CD4-positive, alpha-beta memory T cell (primary cell): Measurements from ENCODE around the gene GATAD2B. TPM values are rescaled to one million over a fixed set of nuclear protein-coding genes. Genes with fewer than 3 reads are reported as not detected.

Experiments
- CTCF ChIA-PET: fragments of 350-600 bp; sonication (Branson Sonifier 250); formaldehyde crosslinking; loops from one replicate; lab custom pipeline; 2021; ENCODE audit warnings: inconsistent platforms; ENCODE audit not compliant: partially characterized antibody; lab: Charles Lee
- POLR2A ChIA-PET: fragments of 350-600 bp; sonication (Branson Sonifier 250); formaldehyde crosslinking; loops from one replicate; lab custom pipeline; 2021; ENCODE audit not compliant: partially characterized antibody; lab: Charles Lee
- DNase-seq, 5 donors: peaks; one replicate each; pipeline versions ENCODE4 v3.0.0 to v3.0.0-alpha.2; 2020 to 2022; ENCODE audit warnings: mixed read lengths in 1 of 5
- H3K27ac ChIP-seq: one replicate; pipeline ENCODE4 v1.7.0; 2013; ENCODE audit warnings: low read depth, low read length
- H3K27me3 ChIP-seq: 2 replicates; pipeline ENCODE4 v1.7.0; 2013; ENCODE audit warnings: mild to moderate bottlenecking, low read length, moderate library complexity; ENCODE audit not compliant: insufficient read depth
- H3K36me3 ChIP-seq: 2 replicates; pipeline ENCODE4 v1.7.0; 2013; ENCODE audit warnings: mild to moderate bottlenecking, low read length, moderate library complexity; ENCODE audit not compliant: insufficient read depth
- H3K4me1 ChIP-seq: 2 replicates; pipeline ENCODE4 v1.7.0; 2013; ENCODE audit warnings: mild to moderate bottlenecking, low read length, moderate library complexity; ENCODE audit not compliant: insufficient read depth
- H3K4me3 ChIP-seq, 2 donors: one replicate each; pipeline ENCODE4 v1.7.0; 2013; ENCODE audit warnings: low read length in 2 of 2, mild to moderate bottlenecking in 1 of 2
- H3K9me3 ChIP-seq, 2 donors: one replicate each; pipeline ENCODE4 v1.7.0; 2013; ENCODE audit warnings: low read length in 2 of 2, control low read depth in 1 of 2; ENCODE audit not compliant: control insufficient read depth in 1 of 2
- H3K27ac Mint-ChIP-seq, 7 donors: one replicate each; pipeline ENCODE4 v1.8.0; 2020 to 2021; ENCODE audit warnings: mixed read lengths in 7 of 7, mild to moderate bottlenecking in 6 of 7, inconsistent platforms in 3 of 7, moderate library complexity in 3 of 7
- H3K27me3 Mint-ChIP-seq, 2 donors: one replicate each; pipeline ENCODE4 v1.8.0; 2020 to 2021; ENCODE audit warnings: mixed read lengths in 2 of 2
- H3K36me3 Mint-ChIP-seq, 2 donors: one replicate each; pipeline ENCODE4 v1.8.0; 2020 to 2021; ENCODE audit warnings: mixed read lengths in 2 of 2, inconsistent platforms in 1 of 2, mild to moderate bottlenecking in 1 of 2
- H3K4me1 Mint-ChIP-seq, 4 donors: one replicate each; pipeline ENCODE4 v1.8.0; 2020 to 2021; ENCODE audit warnings: mixed read lengths in 4 of 4, mild to moderate bottlenecking in 1 of 4
- H3K4me3 Mint-ChIP-seq, 8 donors: one replicate each; pipeline ENCODE4 v1.8.0; 2020 to 2021; ENCODE audit warnings: mixed read lengths in 8 of 8, mild to moderate bottlenecking in 7 of 8, moderate library complexity in 6 of 8, inconsistent platforms in 3 of 8
- H3K9me3 Mint-ChIP-seq, 8 donors: one replicate each; pipeline ENCODE4 v1.8.0; 2020 to 2021; ENCODE audit warnings: mixed read lengths in 8 of 8, mild to moderate bottlenecking in 5 of 8, inconsistent platforms in 3 of 8, moderate library complexity in 1 of 8
- intact Hi-C: fragments of 100-400 bp; cut with micrococcal nuclease; formaldehyde crosslinking; loops from one replicate; pipeline ENCODE4 v1.15.1; 2023
- polyA plus RNA-seq, 2 donors: library from polyadenylated mRNA; unstranded; fragments of 300-500 nt; fragmentation: Illumina TruSeq; gene quantifications; one replicate each; pipeline ENCODE4 v1.2.3, GENCODE V29; 2021
- total RNA-seq, 2 experiments: library from RNA; stranded (reverse); gene quantifications; one replicate each; pipeline ENCODE4 v1.2.3, GENCODE V29; 2021

The GATAD2B gene
- total and polyA plus RNA-seq, 4 experiments from 2014 or later: 1.8 to 104 (median 51.3) TPM

- H3K4me1 Mint-ChIP-seq: peaks cover 24 to 46% (median 30%) of the 10 kb centered on the region in 4 donors
- no peaks in the 10 kb centered on the region for H3K9me3 Mint-ChIP-seq
- H3K27me3 Mint-ChIP-seq: no peaks in the 10 kb centered on the region
- DNase-seq: no peak
- POLR2A ChIA-PET: interaction anchor here (0.7 to 3.4 kb wide), 4 partner anchors 121 to 188 kb away, joined by 4 to 12 read pairs (median 6); partner anchors contain the start of genes GATAD2B, JTB, RAB13 and RPS27
- peaks cover 22% of the 10 kb centered on the region for H3K4me1 ChIP-seq
- H3K27ac ChIP-seq: no peak overlapping the region
- H3K36me3 ChIP-seq: peaks cover 4% of the 10 kb centered on the region
- intact Hi-C loops: no loop called here
- CTCF ChIA-PET: interaction anchor here (0.6 to 9.6 kb wide), 5 partner anchors 17 to 234 kb away, joined by 3 to 169 read pairs (median 3); partner anchors contain the start of genes DENND4B, RAB13 and RPS27
- no peak overlapping the region for H3K4me3 Mint-ChIP-seq
- peak overlapping the region in 6 of 7 donors; percentile 52 to 88 (median 68) for H3K27ac Mint-ChIP-seq
- H3K4me3 ChIP-seq: no peak overlapping the region
- no peaks in the 10 kb centered on the region for H3K27me3 ChIP-seq
- no peaks in the 10 kb centered on the region for H3K9me3 ChIP-seq
- peaks cover 5 to 13% of the 10 kb centered on the region in 2 donors for H3K36me3 Mint-ChIP-seq
Observed at GRCh38 chr1:153801786-153802697, 120.7 kb downstream of the GATAD2B start.

DNA sequence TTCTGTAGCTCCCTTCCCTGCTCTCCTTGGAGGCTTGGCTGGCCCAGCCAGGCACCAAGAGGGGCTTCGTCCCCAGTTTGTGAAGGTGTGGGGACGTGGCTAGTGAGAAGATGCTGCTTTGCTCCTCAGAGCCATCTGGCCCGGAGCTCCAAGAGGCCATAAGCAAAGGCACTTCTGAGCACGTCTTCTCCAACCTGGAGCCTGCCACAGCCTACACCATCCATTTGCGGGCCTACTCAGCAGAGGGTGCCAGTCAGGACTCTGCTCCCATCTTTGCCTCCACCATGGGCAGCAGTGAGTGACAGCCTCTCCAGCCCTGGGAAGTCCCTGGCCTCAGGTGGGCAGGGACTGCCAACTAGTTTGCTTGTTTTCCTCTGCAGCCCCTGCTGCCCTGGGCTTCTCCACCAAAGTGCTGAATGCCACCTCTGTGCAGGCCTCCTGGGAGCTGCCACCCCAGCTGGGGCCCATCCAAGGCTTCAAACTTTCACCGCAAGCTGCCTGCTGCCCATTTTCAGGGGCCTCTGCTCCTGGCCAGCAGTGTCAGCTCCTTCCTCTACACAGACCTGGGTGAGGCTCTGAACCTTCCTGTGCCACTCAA is 121.6 kb downstream of the GATAD2B start:
- no peak for DNase-seq
- CTCF ChIA-PET: interaction anchor here (1.1 to 9.6 kb wide), 3 partner anchors 16 to 187 kb away, joined by 3 to 169 read pairs (median 3); partner anchors contain the start of genes DENND4B, RAB13 and RPS27
- no peaks in the 10 kb centered on the region for H3K27me3 ChIP-seq
- H3K27me3 Mint-ChIP-seq: no peaks in the 10 kb centered on the region
- no peaks in the 10 kb centered on the region for H3K9me3 Mint-ChIP-seq
- H3K36me3 ChIP-seq: no peaks in the 10 kb centered on the region
- H3K27ac ChIP-seq: no peak overlapping the region
- peaks cover 22% of the 10 kb centered on the region for H3K4me1 ChIP-seq
- H3K4me3 ChIP-seq: no peak overlapping the region
- H3K4me3 Mint-ChIP-seq: no peak overlapping the region
- H3K4me1 Mint-ChIP-seq: peaks cover 20 to 44% (median 24%) of the 10 kb centered on the region in 4 donors
- peak overlapping the region in 4 of 7 donors; percentile 57 to 80 (median 71) for H3K27ac Mint-ChIP-seq
- H3K36me3 Mint-ChIP-seq: peaks cover 3 to 8% of the 10 kb centered on the region in 2 donors
- H3K9me3 ChIP-seq: no peaks in the 10 kb centered on the region
- intact Hi-C loops: no loop called here
- POLR2A ChIA-PET: interaction anchor here (0.7 to 3.4 kb wide), 5 partner anchors 122 to 189 kb away, joined by 3 to 12 read pairs (median 4); partner anchors contain the start of genes DENND4B, GATAD2B, JTB and RAB13

- ChIA-PET CTCF (interaction anchor here (1.1 to 9.6 kb wide), 2 partner anchors 146 to 187 kb away, joined by 3 to 169 read pairs; partner anchors contain the start of genes DENND4B, RAB13 and RPS27), POLR2A (no interaction called here)
- DNase-seq: no peak
- Histone ChIP-seq H3K4me3 (no peak overlapping the region), H3K27me3 (no peaks in the 10 kb centered on the region), H3K27ac (no peak overlapping the region), H3K4me1 (peaks cover 16% of the 10 kb centered on the region), H3K9me3 (no peaks in the 10 kb centered on the region), H3K36me3 (no peaks in the 10 kb centered on the region)
- Mint-ChIP-seq H3K27ac (peak overlapping the region in 2 of 7 donors; percentile 70 to 80), H3K4me1 (peaks cover 16 to 38% (median 20%) of the 10 kb centered on the region in 4 donors), H3K4me3 (no peak overlapping the region), H3K9me3 (no peaks in the 10 kb centered on the region), H3K36me3 (peaks cover 3 to 8% of the 10 kb centered on the region in 2 donors), H3K27me3 (no peaks in the 10 kb centered on the region)
- intact Hi-C loops: no loop called here
Observed at GRCh38 chr1:153800516-153800915, 122.3 kb downstream of the GATAD2B start.

DNA sequence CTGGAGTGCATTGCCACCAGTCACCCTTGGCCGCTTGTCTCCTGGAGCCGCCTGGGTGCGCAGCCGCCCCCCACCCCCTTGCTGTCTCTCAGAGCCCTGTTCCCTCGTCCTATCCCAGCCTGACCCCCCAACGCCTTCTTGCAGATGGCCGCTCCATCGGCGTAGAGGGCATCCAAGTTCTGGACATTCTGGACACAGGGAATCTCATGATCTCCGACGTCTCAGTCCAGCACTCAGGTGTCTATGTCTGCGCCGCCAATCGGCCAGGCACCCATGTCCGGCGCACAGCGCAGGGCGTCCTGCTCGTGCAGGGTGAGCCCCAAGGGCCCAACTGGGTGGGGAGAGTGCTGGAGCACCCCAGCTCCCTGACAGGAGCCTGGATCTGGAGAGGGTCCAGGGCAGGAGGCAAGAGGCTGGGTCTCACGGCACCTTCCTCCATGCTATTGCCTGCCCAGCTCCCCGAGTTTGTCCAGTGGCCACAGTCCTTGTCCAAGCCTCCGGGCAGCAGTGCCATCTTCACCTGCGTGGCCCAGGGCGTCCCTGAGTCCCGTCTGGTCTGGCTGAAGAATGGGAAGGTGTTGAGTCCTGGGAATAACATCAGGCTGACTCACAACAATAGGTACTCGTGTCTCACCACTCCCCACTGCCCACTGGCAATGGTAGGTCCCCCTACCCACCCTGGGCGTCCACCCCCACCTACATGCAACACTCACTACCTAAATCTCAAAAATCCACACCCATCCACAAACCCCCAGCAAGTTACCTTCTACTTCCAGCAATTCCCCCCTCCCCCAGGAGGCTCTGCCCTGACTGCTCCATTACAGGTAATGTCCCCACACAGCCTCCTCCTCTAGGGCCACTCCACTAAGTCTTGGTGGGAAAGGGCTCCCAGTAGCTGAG is 123.0 kb downstream of the GATAD2B start:
- Mint-ChIP-seq H3K27me3 (no peaks in the 10 kb centered on the region), H3K27ac (peak overlapping the region in 3 of 7 donors; percentile 37 to 84 (median 75)), H3K36me3 (peaks cover 3 to 4% of the 10 kb centered on the region in 2 donors), H3K9me3 (no peaks in the 10 kb centered on the region), H3K4me1 (peaks cover 11 to 31% (median 14%) of the 10 kb centered on the region in 4 donors), H3K4me3 (no peak overlapping the region)
- intact Hi-C loops: no loop called here
- ChIA-PET CTCF (interaction anchor here (1.8 to 9.6 kb wide), 3 partner anchors 67 to 188 kb away, joined by 3 to 169 read pairs (median 24); partner anchors contain the start of genes DENND4B, RAB13 and RPS27), POLR2A (interaction anchor here (0.7 to 3.6 kb wide), 2 partner anchors 187 to 191 kb away, joined by 3 to 16 read pairs; partner anchors contain the start of genes RAB13 and RPS27)
- Histone ChIP-seq H3K27me3 (no peaks in the 10 kb centered on the region), H3K9me3 (no peaks in the 10 kb centered on the region), H3K36me3 (no peaks in the 10 kb centered on the region), H3K27ac (no peak overlapping the region), H3K4me3 (no peak overlapping the region), H3K4me1 (peaks cover 9% of the 10 kb centered on the region)
- no peak for DNase-seq

GRCh38 chr1:153799016-153799415 is 123.8 kb downstream of the GATAD2B start:
- no peak overlapping the region for H3K4me3 ChIP-seq
- H3K27ac Mint-ChIP-seq: peak overlapping the region in 6 of 7 donors; percentile 4 to 77 (median 48)
- CTCF ChIA-PET: interaction anchor here (1.2 to 9.6 kb wide), 6 partner anchors 15 to 189 kb away, joined by 3 to 169 read pairs (median 5); partner anchors contain the start of genes CREB3L4, DENND4B, RAB13 and RPS27
- peaks cover 8 to 23% (median 12%) of the 10 kb centered on the region in 4 donors for H3K4me1 Mint-ChIP-seq
- POLR2A ChIA-PET: interaction anchor here (1.2 to 3.6 kb wide), 4 partner anchors 124 to 191 kb away, joined by 5 to 17 read pairs (median 12); partner anchors contain the start of genes DENND4B, GATAD2B, RAB13 and RPS27
- peaks cover 2% of the 10 kb centered on the region for H3K4me1 ChIP-seq
- no peak for DNase-seq
- H3K27ac ChIP-seq: no peak overlapping the region
- H3K4me3 Mint-ChIP-seq: no peak overlapping the region
- H3K27me3 Mint-ChIP-seq: no peaks in the 10 kb centered on the region
- H3K27me3 ChIP-seq: no peaks in the 10 kb centered on the region
- no peaks in the 10 kb centered on the region for H3K9me3 Mint-ChIP-seq
- no peaks in the 10 kb centered on the region for H3K9me3 ChIP-seq
- H3K36me3 ChIP-seq: no peaks in the 10 kb centered on the region
- peaks cover 3 to 4% of the 10 kb centered on the region in 2 donors for H3K36me3 Mint-ChIP-seq
- intact Hi-C loops: no loop called here

DNA sequence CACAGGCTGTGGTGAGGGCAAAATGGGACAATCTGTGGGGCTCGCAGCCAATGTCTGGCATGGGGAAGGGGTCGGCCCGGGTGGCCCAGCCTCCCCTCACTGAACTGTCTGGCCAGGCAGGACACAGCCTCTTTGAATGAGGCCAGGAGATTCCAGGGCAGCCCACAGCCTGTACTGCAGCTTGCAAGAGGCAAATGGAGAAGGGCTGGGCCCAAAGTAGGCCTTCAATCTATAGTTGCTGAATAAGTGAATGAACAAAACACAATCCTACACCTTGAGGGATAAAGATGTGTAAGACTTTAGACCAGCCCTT is 124.3 kb downstream of the GATAD2B start:
- Histone ChIP-seq H3K36me3 (no peaks in the 10 kb centered on the region), H3K4me3 (no peak overlapping the region), H3K4me1 (no peaks in the 10 kb centered on the region), H3K27ac (no peak overlapping the region), H3K9me3 (no peaks in the 10 kb centered on the region), H3K27me3 (no peaks in the 10 kb centered on the region)
- Mint-ChIP-seq H3K27ac (peak overlapping the region in 6 of 7 donors; percentile 4 to 77 (median 39)), H3K4me3 (no peak overlapping the region), H3K36me3 (no peaks in the 10 kb centered on the region), H3K9me3 (no peaks in the 10 kb centered on the region), H3K4me1 (peaks cover 2 to 18% (median 9%) of the 10 kb centered on the region in 4 donors), H3K27me3 (no peaks in the 10 kb centered on the region)
- intact Hi-C loops: no loop called here
- no peak for DNase-seq
- ChIA-PET CTCF (interaction anchor here (1.1 to 9.6 kb wide), 7 partner anchors 16 to 189 kb away, joined by 3 to 169 read pairs (median 4); partner anchors contain the start of genes CREB3L4, DENND4B, RAB13 and RPS27), POLR2A (interaction anchor here (1.0 to 3.6 kb wide), 6 partner anchors 125 to 192 kb away, joined by 3 to 17 read pairs (median 6); partner anchors contain the start of genes DENND4B, GATAD2B, RAB13 and RPS27)
